Measurements from ENCODE around the gene CTXND2. TPM values are rescaled to one million over a fixed set of nuclear protein-coding genes. Genes with fewer than 3 reads are reported as not detected.
A peak's percentile ranks its signal among the peaks of the same experiment; 100 is the strongest.

The CTXND2 gene
- total and polyA plus RNA-seq, 2 of the 8 experiments (the other 6 are each of a cell fraction or from before 2014, with no cell fraction given), result not detected

DNA sequence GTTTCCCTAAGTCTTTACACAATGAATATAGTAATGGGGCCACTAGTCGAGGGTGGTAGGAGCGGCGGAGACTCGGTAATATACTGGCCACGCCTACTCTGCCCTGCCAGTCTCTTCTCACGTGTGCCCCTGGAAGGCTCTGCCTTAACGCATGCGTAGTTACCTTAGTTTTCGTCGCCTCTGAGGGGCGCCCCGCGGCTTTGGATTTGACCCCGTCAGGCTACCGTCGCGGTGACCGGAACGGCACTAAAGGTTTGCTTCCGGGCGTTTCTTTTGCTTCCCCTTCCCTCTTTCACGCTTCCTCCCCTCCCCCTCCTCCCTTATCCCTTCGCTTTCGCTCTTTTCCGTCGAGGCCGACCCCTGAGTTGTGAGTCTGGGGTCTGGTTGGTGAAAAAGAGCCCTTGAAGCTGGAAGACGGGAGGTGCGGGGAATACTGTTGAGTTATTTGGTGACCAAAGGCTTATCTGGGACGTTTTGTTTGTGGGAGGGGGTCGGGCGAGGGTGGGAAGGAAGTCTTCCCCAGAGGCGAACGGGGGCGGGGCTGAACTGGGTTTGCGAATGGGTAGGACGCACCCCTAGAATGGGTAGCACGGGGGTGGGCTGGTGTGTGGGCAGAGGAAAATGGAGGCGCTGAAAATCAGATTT lies 39.3 kb downstream of the CTXND2 start, which contains the start of gene SETDB1 (continued):
- TF ChIP-seq FOSL1 (IDR thresholded peaks at IDR 0.05; ENCODE audit: insufficient read depth, low read depth, low read length), result no peak
- TF ChIP-seq, protein P1, sequence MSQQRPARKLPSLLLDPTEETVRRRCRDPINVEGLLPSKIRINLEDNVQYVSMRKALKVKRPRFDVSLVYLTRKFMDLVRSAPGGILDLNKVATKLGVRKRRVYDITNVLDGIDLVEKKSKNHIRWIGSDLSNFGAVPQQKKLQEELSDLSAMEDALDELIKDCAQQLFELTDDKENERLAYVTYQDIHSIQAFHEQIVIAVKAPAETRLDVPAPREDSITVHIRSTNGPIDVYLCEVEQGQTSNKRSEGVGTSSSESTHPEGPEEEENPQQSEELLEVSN (IDR thresholded peaks at IDR 0.05), result peak; percentile 28; the same call in 1 of the 2 replicates
- no peak for TF ChIP-seq MAFK (IDR thresholded peaks at IDR 0.05; ENCODE audit: low read depth, low read length)
- TF ChIP-seq KDM5A (IDR thresholded peaks at IDR 0.05; ENCODE audit: low read length), result 0 out of 2 replicates have a peak, but pooled peaks have one; percentile 20

Data from H1 (cell line).